Fibroblast of pulmonary artery (primary cell): ENCODE results near the gene DUS1L.
A peak's percentile ranks its signal among the peaks of the same experiment; 100 is the strongest.

Experiments used
- DNase-seq: peaks from one replicate; pipeline ENCODE4 v3.0.0-alpha.2; 2010; ENCODE audit warnings: low read depth
- H3K4me3 ChIP-seq: replicated peaks from 2 replicates; pipeline ENCODE4 v1.5.1; 2011; ENCODE audit warnings: low read depth, mild to moderate bottlenecking, control low read depth, low read length, moderate library complexity
- CTCF ChIP-seq: IDR thresholded peaks from 2 replicates; pipeline ENCODE4 v1.5.1; 2011; ENCODE audit warnings: mild to moderate bottlenecking, control low read depth, low read length, inconsistent platforms; ENCODE audit errors: missing control alignments

DUS1L gene

GRCh38 chr17:82055965-82056728, 9.5 kb downstream of the DUS1L start:
- TF ChIP-seq CTCF, result no peak
- H3K4me3 ChIP-seq, result no peak overlapping the region
- DNase-seq, result no peak

- no peak for TF ChIP-seq CTCF
- no peak overlapping the region for H3K4me3 ChIP-seq
- DNase-seq, result no peak
These were observed 10.3 kb downstream of the DUS1L start for GRCh38 chr17:82055023-82055964.

GRCh38 chr17:82054351-82055022, 11.1 kb downstream of the DUS1L start:
- TF ChIP-seq CTCF, result no peak
- no peak overlapping the region for H3K4me3 ChIP-seq
- no peak for DNase-seq

GRCh38 chr17:82053556-82054263, 11.9 kb downstream of the DUS1L start:
- DNase-seq, result no peak
- no peak overlapping the region for H3K4me3 ChIP-seq
- TF ChIP-seq CTCF, result no peak

- TF ChIP-seq CTCF, result no peak
- DNase-seq, result no peak
- H3K4me3 ChIP-seq, result peak overlapping the region; percentile 77
These were observed 12.5 kb downstream of the DUS1L start for GRCh38 chr17:82053130-82053529.

- H3K4me3 ChIP-seq, result peak overlapping the region; percentile 77
- no peak for TF ChIP-seq CTCF
- no peak for DNase-seq
These were observed 13.0 kb downstream of the DUS1L start for GRCh38 chr17:82052638-82053059.
